Naive B cell (primary cell): ENCODE results near the gene JUND. TPM values are rescaled to one million over a fixed set of nuclear protein-coding genes. Genes with fewer than 3 reads are reported as not detected.

Experiments used
- ATAC-seq, 2 donors: fragments of 150-1000 bp; cut with Tn5 transposase; 2 replicates each; pipeline ENCODE4 v1.10.0; 2021; ENCODE audit warnings: low read depth in 2 of 2, mild to moderate bottlenecking in 2 of 2, moderate library complexity in 2 of 2
- DNase-seq: peaks from one replicate; pipeline ENCODE4 v3.0.0; 2022
- H3K27ac Mint-ChIP-seq, 6 donors: one replicate each; pipeline ENCODE4 v1.8.0; 2020 to 2022; ENCODE audit warnings: mild to moderate bottlenecking in 6 of 6, mixed read lengths in 6 of 6, moderate library complexity in 5 of 6, inconsistent platforms in 2 of 6
- H3K27me3 Mint-ChIP-seq, 3 donors: one replicate each; pipeline ENCODE4 v1.8.0; 2021 to 2022; ENCODE audit warnings: mixed read lengths in 3 of 3, mild to moderate bottlenecking in 1 of 3
- H3K36me3 Mint-ChIP-seq, 2 donors: one replicate each; pipeline ENCODE4 v1.8.0; 2020 to 2022; ENCODE audit warnings: mixed read lengths in 2 of 2, inconsistent platforms in 1 of 2, mild to moderate bottlenecking in 1 of 2
- H3K4me1 Mint-ChIP-seq, 3 donors: one replicate each; pipeline ENCODE4 v1.8.0; 2020 to 2022; ENCODE audit warnings: mixed read lengths in 3 of 3, inconsistent platforms in 1 of 3, mild to moderate bottlenecking in 1 of 3, moderate library complexity in 1 of 3
- H3K4me3 Mint-ChIP-seq, 8 donors: one replicate each; pipeline ENCODE4 v1.8.0; 2020 to 2022; ENCODE audit warnings: mild to moderate bottlenecking in 8 of 8, mixed read lengths in 8 of 8, moderate library complexity in 8 of 8, inconsistent platforms in 2 of 8
- H3K9me3 Mint-ChIP-seq, 7 donors: one replicate each; pipeline ENCODE4 v1.8.0; 2020 to 2022; ENCODE audit warnings: mixed read lengths in 7 of 7, mild to moderate bottlenecking in 5 of 7, inconsistent platforms in 2 of 7, moderate library complexity in 1 of 7
- polyA plus RNA-seq, 6 donors: library from polyadenylated mRNA; unstranded; fragments of 300-500 nt; fragmentation: Illumina TruSeq; gene quantifications; one replicate each; pipeline ENCODE4 v1.2.3, GENCODE V29; 2021; ENCODE audit warnings: low read depth in 6 of 6

The JUND gene
- polyA plus RNA-seq, 6 donors from 2014 or later: 46.5 to 325 (median 154) TPM

GRCh38 chr19:18317961-18318800 lies 36.8 kb upstream of the JUND start:
- peaks cover 29 to 62% (median 44%) of the 10 kb centered on the region in 3 donors for H3K4me1 Mint-ChIP-seq
- H3K36me3 Mint-ChIP-seq: no peaks in the 10 kb centered on the region
- no peaks in the 10 kb centered on the region for H3K27me3 Mint-ChIP-seq
- H3K27ac Mint-ChIP-seq: peak overlapping the region in 4 of 6 donors; percentile 57 to 87 (median 80)
- H3K9me3 Mint-ChIP-seq: no peaks in the 10 kb centered on the region
- DNase-seq: no peak
- H3K4me3 Mint-ChIP-seq: peak overlapping the region in 6 of 8 donors; percentile 24 to 53 (median 42)
- ATAC-seq: no peak

GRCh38 chr19:18313398-18313797 lies 32.0 kb upstream of the JUND start:
- DNase-seq: no peak
- no peaks in the 10 kb centered on the region for H3K36me3 Mint-ChIP-seq
- no peak overlapping the region for H3K4me3 Mint-ChIP-seq
- H3K4me1 Mint-ChIP-seq: peaks cover 6 to 26% (median 9%) of the 10 kb centered on the region in 3 donors
- ATAC-seq: no peak
- H3K9me3 Mint-ChIP-seq: no peaks in the 10 kb centered on the region
- no peaks in the 10 kb centered on the region for H3K27me3 Mint-ChIP-seq
- peak overlapping the region in 1 of 6 donors; percentile 47 for H3K27ac Mint-ChIP-seq

- H3K4me3 Mint-ChIP-seq: no peak overlapping the region
- ATAC-seq (no peak), DNase-seq (no peak)
- no peaks in the 10 kb centered on the region for H3K36me3 Mint-ChIP-seq
- no peaks in the 10 kb centered on the region for H3K9me3 Mint-ChIP-seq
- H3K4me1 Mint-ChIP-seq: peaks cover 5 to 19% (median 7%) of the 10 kb centered on the region in 3 donors
- H3K27ac Mint-ChIP-seq: no peak overlapping the region
- H3K27me3 Mint-ChIP-seq: no peaks in the 10 kb centered on the region
Observed at GRCh38 chr19:18312092-18312534, 30.7 kb upstream of the JUND start.

- Mint-ChIP-seq H3K4me3 (no peak overlapping the region), H3K4me1 (peaks cover 10 to 24% (median 12%) of the 10 kb centered on the region in 3 donors), H3K9me3 (no peaks in the 10 kb centered on the region), H3K36me3 (no peaks in the 10 kb centered on the region), H3K27me3 (no peaks in the 10 kb centered on the region), H3K27ac (no peak overlapping the region)
- ATAC-seq: no peak
- no peak for DNase-seq
Observed at GRCh38 chr19:18311502-18312091, 30.2 kb upstream of the JUND start.

- H3K36me3 Mint-ChIP-seq: no peaks in the 10 kb centered on the region
- DNase-seq (no peak), ATAC-seq (no peak)
- H3K4me1 Mint-ChIP-seq: peaks cover 11 to 27% (median 18%) of the 10 kb centered on the region in 3 donors
- H3K27ac Mint-ChIP-seq: no peak overlapping the region
- no peak overlapping the region for H3K4me3 Mint-ChIP-seq
- no peaks in the 10 kb centered on the region for H3K27me3 Mint-ChIP-seq
- H3K9me3 Mint-ChIP-seq: no peaks in the 10 kb centered on the region
Observed at GRCh38 chr19:18310966-18311365, 29.5 kb upstream of the JUND start.

GRCh38 chr19:18310118-18310909 lies 28.9 kb upstream of the JUND start:
- DNase-seq: no peak
- Mint-ChIP-seq H3K27ac (peak overlapping the region in 1 of 6 donors; percentile 15), H3K4me3 (peak overlapping the region in 1 of 8 donors; percentile 21), H3K27me3 (no peaks in the 10 kb centered on the region), H3K4me1 (peaks cover 11 to 28% (median 19%) of the 10 kb centered on the region in 3 donors), H3K36me3 (no peaks in the 10 kb centered on the region), H3K9me3 (no peaks in the 10 kb centered on the region)
- ATAC-seq: no peak

GRCh38 chr19:18309525-18310064 lies 28.2 kb upstream of the JUND start:
- no peaks in the 10 kb centered on the region for H3K27me3 Mint-ChIP-seq
- no peaks in the 10 kb centered on the region for H3K36me3 Mint-ChIP-seq
- DNase-seq (no peak), ATAC-seq (no peak)
- H3K27ac Mint-ChIP-seq: peak overlapping the region in 1 of 6 donors; percentile 15
- H3K9me3 Mint-ChIP-seq: no peaks in the 10 kb centered on the region
- H3K4me1 Mint-ChIP-seq: peaks cover 13 to 34% (median 27%) of the 10 kb centered on the region in 3 donors
- no peak overlapping the region for H3K4me3 Mint-ChIP-seq

- H3K27me3 Mint-ChIP-seq: no peaks in the 10 kb centered on the region
- no peak overlapping the region for H3K4me3 Mint-ChIP-seq
- peak overlapping the region in 1 of 6 donors; percentile 60 for H3K27ac Mint-ChIP-seq
- H3K36me3 Mint-ChIP-seq: no peaks in the 10 kb centered on the region
- DNase-seq (no peak), ATAC-seq (no peak)
- H3K9me3 Mint-ChIP-seq: no peaks in the 10 kb centered on the region
- peaks cover 20 to 41% (median 33%) of the 10 kb centered on the region in 3 donors for H3K4me1 Mint-ChIP-seq
Observed at GRCh38 chr19:18308948-18309325, 27.5 kb upstream of the JUND start.

- no peak for ATAC-seq
- no peak for DNase-seq
- H3K27ac Mint-ChIP-seq: peak overlapping the region in 2 of 6 donors; percentile 60 to 99
- H3K4me3 Mint-ChIP-seq: no peak overlapping the region
- peaks cover 26 to 47% (median 40%) of the 10 kb centered on the region in 3 donors for H3K4me1 Mint-ChIP-seq
- H3K9me3 Mint-ChIP-seq: no peaks in the 10 kb centered on the region
- H3K36me3 Mint-ChIP-seq: no peaks in the 10 kb centered on the region
- no peaks in the 10 kb centered on the region for H3K27me3 Mint-ChIP-seq
Observed at GRCh38 chr19:18308051-18308947, 26.9 kb upstream of the JUND start.

- H3K27me3 Mint-ChIP-seq: no peaks in the 10 kb centered on the region
- H3K36me3 Mint-ChIP-seq: no peaks in the 10 kb centered on the region
- ATAC-seq: no peak
- peak overlapping the region; percentile 93 to 99 (median 98) for H3K27ac Mint-ChIP-seq
- no peak for DNase-seq
- peaks cover 28 to 46% (median 42%) of the 10 kb centered on the region in 3 donors for H3K4me1 Mint-ChIP-seq
- peak overlapping the region; percentile 64 to 91 (median 84) for H3K4me3 Mint-ChIP-seq
- H3K9me3 Mint-ChIP-seq: no peaks in the 10 kb centered on the region
Observed at GRCh38 chr19:18307271-18307681, 25.9 kb upstream of the JUND start.

GRCh38 chr19:18306888-18307260 lies 25.5 kb upstream of the JUND start:
- Mint-ChIP-seq H3K27ac (peak overlapping the region; percentile 93 to 99 (median 98)), H3K4me3 (peak overlapping the region; percentile 64 to 91 (median 84)), H3K9me3 (no peaks in the 10 kb centered on the region), H3K4me1 (peaks cover 28 to 47% (median 43%) of the 10 kb centered on the region in 3 donors), H3K27me3 (no peaks in the 10 kb centered on the region), H3K36me3 (no peaks in the 10 kb centered on the region)
- DNase-seq (peak; percentile 60), ATAC-seq (peak in 1 of 2 donors; percentile 6)

GRCh38 chr19:18306209-18306887 lies 24.9 kb upstream of the JUND start:
- peak overlapping the region; percentile 95 to 99 (median 98) for H3K27ac Mint-ChIP-seq
- H3K4me3 Mint-ChIP-seq: peak overlapping the region; percentile 64 to 97 (median 87)
- DNase-seq: no peak
- no peaks in the 10 kb centered on the region for H3K27me3 Mint-ChIP-seq
- peaks cover 28 to 49% (median 47%) of the 10 kb centered on the region in 3 donors for H3K4me1 Mint-ChIP-seq
- H3K36me3 Mint-ChIP-seq: no peaks in the 10 kb centered on the region
- no peak for ATAC-seq
- H3K9me3 Mint-ChIP-seq: no peaks in the 10 kb centered on the region
